HG02943 (cell line): Measurements from ENCODE around the gene MCF2L2.

Experiments used
- ATAC-seq: cut with Tn5 transposase; IDR thresholded peaks from one replicate; pipeline ENCODE4 v1.9.1; 2021; ENCODE audit warnings: mild to moderate bottlenecking, low read depth, moderate library complexity; ENCODE audit not compliant: unreplicated experiment

The MCF2L2 gene

DNA sequence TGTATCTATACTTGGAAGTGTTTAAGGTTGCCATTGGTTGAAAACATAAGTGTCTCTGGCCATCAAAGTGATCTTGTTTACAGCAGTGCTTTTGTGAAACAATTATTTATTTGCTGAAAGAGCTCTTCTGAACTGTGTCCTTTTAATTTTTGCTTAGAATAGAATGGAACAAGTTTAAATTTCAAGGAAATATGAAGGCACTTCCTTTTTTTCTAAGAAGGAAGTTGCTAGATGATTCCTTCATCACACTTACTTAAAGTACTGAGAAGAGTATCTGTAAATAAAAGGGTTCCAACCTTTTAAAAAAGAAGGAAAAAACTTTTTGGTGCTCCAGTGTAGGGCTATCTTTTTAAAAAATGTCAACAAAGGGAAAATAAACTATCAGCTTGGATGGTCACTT lies 155.6 kb downstream of the MCF2L2 start:
- no peak for ATAC-seq

DNA sequence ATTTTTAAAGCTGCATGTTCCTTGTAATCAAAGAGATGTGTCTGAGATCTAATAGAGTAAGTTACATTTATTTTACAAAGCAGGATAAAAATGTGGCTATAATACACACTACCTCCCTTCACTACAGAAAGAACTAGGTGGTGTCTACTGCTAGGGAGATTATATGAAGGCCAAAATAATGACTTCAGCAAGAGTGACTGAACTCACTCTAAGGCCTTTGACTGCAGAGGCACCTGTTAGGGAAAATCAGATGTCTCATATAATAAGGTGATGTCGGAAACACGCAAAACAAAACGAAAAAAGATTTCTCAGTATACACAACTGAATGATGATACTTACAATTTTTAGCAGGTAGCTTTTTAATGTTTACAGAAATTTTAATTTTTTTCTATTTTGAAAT lies 156.3 kb downstream of the MCF2L2 start:
- ATAC-seq, result no peak

DNA sequence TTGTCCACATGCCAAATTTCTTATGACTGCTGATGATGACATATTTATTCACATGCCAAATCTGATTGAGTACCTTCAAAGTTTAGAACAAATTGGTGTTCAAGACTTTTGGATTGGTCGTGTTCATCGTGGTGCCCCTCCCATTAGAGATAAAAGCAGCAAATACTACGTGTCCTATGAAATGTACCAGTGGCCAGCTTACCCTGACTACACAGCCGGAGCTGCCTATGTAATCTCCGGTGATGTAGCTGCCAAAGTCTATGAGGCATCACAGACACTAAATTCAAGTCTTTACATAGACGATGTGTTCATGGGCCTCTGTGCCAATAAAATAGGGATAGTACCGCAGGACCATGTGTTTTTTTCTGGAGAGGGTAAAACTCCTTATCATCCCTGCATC lies 158.1 kb downstream of the MCF2L2 start:
- no peak for ATAC-seq

DNA sequence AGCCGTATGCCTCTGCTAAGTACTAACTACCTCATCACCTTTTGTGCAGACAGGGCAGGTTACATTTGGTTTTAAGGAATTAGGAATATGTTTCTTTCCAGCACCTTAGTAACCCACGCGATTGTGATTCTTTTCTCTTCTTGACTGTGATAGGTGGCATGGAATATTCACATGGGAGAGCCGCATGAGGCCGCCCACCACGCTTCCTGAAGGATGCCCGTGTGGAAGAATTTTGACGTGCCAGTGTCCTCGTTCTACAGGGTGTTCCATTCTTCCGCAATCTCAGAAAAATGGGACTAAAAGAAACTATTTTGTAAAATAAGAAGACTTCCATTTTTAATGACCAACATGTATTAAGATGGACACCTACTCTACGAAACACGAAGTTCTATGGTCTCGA lies 159.1 kb downstream of the MCF2L2 start:
- no peak for ATAC-seq

DNA sequence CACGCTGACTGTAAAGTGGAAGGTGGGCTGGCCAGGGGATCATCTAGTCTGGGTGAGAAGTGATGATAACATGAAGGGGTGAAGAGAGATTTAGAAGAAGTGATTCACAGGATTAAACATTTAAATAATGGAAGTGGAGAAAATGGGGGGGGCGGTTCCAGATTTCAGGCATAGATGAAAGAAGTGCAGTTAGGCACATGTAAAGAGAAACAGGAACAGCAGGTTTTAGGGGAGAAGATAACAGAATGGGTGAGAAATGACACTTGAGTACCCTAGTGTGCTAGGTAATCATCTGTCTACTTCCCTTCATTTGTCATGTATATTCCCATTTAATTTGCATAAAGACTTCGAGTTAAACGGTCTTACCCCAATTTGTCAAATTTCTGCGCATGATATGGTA lies 160.1 kb downstream of the MCF2L2 start:
- no peak for ATAC-seq

DNA sequence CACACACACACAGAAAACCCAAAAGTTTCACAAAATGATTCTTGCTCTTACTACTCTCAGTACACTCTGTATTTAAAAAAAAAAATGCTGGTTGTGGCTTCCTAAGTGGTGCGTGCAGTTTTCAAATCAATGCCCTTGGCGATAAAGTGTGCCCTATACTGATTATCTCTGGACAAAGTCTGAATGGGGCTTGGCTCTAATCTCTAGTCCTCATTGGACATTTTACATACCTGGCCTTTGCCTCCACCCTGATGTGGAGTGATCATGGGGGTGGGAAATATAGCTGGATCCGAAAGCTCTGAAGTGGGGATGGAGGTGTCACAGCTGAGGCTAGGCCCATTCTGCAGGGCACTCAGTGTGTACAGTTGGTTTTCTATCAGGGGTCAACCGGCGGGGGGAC lies 161.3 kb downstream of the MCF2L2 start:
- no peak for ATAC-seq

DNA sequence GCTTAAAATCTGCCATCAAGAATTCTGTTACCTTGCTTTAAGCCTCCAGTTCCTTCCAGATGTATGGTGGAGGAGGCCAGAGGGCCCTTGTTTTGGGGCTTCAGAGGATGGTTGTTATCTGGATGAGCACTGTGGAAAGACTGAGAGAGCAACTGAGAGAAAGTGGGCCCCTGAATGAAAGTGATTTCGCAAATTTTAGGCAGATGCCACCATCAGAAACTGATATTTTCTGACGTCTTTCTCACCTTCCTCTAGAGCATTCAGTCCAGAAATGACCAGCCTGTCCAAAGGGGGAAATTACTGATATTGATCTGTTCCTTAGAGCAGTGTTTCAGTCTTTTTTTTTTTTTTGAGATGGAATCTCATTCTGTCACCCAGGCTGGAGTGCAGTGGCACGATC lies 162.0 kb downstream of the MCF2L2 start:
- ATAC-seq, result no peak

DNA sequence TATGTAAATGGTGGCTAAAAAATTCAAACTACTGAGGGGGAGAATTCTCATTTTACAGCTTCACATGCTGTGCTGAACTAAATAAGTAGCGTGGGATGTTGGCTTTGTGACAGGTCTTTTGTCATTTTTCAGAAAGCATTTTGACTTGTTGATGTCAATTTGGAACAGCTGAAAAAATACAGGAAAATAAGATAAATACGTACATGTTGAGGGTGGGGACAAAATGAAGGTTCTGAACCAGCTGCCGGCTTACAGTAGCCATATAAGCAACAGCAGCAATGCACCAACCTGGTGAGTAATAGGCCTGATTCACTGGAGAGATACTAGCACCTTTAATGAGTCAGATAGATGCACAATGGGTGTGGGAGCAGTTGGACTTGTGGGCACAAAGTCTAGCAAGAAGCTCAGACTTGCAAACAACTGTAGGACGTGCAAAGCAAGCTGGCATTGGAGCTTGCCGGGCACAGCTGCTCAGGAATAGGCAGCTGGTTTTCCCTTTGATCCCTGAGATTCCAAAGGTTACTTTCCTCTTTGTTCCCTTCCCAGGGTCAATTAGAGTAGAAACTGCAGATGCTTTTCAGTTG lies 162.5 kb downstream of the MCF2L2 start:
- ATAC-seq, result no peak

DNA sequence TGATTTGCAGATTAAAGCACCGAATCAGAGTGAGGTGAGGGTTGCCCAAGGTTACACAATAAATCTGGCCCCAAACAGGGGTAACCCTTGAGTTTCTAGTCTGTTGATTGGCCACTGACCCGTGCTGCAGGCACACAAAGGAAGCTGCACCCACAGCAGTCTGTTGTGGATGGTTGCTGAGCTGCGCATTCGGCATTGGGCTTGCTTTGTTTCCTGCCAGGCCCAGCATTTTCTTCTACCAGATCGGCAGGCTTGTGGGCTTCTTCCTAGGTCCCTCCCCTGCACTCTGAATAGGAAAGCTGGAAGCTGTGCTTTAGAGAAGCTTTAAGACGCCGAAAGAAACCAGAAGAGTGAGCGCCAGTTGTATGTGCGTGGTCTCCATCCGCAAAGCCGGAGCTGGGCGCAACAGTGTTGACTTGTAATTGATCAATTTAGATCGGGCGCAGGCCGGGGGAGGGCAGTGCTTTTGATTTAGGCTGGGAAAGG lies 163.2 kb downstream of the MCF2L2 start:
- ATAC-seq, result no peak

DNA sequence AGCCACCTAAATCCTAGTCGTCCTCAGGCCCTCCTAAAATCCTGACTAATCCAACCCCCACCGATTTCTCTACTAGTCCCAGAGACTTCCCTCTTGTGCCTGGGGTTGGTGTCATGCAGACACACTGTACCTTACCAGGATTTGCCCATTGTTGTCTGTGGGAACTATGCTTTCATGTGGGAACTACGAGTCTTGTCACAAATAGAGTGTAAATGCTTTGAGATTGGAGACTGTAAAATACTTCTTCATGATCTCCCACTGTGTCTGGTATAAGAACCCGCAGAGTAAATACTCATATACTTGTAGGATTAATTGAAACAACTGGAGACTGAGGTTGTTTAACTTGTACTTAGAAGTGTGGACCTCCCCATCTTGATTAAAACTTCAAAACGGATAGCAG lies 164.2 kb downstream of the MCF2L2 start:
- no peak for ATAC-seq

DNA sequence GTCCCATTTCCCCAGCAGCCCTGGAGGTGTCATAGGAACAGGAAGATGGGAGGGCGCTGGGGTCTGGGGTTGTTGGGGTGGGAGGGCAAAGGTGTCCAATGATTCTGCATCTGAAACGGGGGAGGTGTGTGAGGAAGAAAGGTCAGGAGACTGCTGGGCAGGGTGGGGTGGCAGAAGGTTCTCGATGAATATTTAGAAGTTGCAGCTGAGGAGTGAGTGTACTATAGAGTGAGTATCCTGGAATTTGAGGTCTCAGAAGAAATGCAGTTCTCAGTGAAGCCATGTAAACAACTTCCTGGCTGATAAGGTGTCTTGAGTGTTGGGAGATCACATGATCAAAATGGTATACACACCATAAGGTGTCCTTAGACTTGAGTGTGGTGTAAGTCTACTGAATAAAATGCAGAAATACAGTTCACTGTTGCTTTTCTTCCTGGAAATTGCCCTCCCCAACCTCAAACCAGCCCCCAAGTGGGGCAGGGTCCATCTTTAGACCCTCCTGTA lies 165.5 kb downstream of the MCF2L2 start:
- no peak for ATAC-seq

DNA sequence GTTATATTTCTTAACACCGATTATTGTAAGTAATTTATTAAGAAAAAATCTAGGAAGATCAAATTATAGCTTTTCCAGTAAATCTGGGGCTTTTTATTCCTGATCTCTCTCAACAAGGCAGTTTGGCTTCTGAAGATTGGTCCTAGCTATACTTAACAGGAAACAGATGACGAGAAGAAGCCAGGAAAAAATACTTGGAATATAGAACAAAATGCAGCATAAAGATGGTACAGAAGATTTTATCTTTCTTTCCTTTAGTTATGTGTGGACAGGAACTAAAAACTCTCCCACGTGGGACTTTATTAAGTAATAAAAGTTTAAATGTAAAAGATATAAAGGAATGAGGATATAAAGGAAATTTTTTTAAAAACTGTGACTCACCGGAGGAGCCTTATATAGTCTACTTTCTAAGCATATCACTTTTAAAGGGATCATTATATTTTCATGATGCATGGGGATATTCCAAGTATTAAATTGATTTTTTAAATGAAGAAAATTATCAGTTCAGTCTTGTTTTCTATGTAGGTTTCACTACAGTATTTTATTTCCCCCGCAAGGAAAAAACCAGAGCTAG lies 167.2 kb downstream of the MCF2L2 start:
- no peak for ATAC-seq

DNA sequence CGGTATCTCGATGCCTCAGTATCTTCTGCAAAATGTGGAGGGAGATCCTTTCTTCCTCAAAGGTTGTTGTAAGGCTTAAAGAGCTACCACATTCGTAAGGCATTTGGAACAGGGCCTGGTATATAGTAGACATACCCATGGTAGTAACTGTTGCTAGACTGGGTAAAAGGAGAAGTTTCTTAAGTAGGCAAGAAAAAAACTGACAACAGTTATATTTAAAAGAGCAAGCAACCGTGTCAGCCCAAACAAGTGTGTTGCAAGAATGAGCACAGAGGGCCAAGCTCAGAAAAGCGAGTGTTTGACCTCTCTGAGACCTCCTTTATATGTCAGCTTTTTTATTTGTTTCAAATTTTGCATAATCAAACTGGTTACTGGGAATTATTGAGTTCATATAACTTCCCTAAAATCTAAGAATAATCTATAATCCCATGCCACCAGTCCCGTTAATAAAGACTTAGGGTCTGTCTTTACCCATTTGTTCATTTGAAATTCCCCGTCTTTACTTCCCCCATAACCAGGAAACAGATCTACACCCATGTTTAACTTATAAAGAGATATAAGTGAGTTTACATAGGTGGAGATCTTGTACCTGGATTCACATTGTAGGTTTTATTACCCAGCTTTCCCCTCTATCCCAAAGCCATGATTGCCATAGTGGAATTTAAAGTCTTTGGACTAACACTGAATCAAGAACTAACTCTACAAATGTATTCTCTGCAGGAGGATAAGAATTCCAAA lies 168.1 kb downstream of the MCF2L2 start:
- ATAC-seq, result no peak

DNA sequence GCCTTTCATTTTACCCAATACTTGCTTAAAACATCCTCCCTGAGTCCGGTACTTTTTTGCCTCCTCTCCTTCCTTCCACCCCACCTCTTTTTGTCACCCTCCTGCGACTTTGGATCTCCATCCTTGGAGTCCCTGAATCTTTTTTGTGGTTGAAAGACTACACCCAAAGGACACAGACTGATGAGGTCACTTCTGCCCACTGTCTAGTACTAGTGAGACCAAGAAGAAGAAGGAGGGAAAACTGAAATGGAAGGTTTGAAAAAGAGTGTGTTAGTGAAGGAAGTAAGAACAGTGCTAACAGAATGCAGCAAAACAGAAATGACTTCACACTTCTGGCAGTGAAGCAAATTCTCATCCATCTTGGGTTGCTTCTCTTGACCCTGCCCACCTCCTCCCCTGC lies 168.8 kb downstream of the MCF2L2 start:
- ATAC-seq, result no peak

DNA sequence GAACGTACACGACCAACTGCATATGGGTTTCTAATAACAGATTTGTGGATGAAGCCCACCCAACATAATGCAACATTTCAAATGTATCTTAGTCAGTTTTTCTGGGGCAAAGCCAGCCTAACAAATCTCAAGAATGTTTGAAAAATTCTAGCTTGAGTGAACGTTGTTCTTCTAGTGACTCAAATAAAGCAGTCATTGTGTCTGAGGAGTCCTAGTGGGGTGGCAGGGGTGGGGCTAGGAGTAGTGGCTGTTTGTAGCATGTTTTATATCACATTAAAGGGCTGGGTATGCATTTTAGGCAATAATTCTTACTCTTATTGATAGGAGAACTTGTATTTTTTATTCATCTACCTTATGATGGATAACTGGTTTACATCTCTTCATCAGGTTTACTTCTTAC lies 169.3 kb downstream of the MCF2L2 start:
- no peak for ATAC-seq

DNA sequence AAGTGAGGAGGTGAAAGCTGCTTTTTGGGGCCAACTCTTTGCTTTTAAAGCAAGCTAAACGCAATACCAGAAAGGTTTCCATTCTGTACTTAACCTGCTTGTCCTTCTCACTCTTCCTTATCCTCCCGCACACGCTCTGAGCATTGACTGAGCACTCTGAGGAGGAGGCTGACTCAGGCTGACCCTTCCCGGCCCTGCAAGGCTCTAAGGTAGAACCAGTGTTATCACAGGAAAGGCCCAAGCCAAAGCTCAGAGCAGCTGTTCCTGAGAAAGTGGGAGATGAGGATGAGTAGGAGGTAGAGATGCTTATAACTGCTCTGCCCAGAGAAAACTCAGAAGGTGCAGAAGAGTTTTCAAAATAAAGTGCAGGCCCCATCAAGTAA lies 173.1 kb downstream of the MCF2L2 start:
- ATAC-seq, result no peak

DNA sequence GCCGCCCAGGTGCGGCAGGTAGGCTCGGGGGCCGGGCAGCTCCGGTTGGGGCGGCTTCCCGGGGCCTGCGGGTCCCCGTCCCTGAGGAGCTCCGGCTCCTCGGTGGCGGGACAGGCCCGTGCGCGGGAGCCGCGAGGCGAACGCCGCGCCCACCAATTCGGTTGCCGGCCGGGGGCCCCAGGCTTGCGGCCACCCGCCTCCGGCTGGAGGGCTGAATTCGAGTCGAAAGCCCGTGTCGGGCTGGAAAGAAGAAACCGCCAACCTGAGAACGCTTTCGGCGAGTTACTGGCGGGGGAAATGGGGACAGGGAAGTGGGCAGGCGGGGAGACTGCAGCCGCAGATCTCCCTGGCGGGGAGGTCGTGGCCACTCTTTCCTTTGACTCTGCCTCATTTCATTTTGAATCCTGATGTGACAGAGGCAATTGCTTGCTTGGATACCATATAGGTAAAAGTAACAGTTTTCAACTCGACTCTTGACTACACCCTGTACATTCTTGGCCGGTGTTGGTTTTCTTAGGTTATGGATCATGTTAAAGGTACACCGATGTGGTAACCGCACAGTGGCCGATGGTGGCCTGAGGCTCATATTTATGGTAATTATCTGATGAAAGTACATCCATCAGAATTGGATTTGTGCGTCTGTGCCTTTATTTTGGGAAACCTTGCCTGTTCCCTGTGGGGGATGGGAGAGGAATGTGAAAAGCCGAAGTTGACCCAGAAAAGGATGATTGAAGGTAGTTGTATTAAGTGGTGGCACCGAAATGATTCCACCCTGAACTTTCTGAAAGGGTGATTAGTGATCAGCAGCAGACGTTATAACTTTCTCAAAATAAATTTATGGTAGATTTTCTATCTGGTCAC lies 173.7 kb downstream of the MCF2L2 start:
- no peak for ATAC-seq

DNA sequence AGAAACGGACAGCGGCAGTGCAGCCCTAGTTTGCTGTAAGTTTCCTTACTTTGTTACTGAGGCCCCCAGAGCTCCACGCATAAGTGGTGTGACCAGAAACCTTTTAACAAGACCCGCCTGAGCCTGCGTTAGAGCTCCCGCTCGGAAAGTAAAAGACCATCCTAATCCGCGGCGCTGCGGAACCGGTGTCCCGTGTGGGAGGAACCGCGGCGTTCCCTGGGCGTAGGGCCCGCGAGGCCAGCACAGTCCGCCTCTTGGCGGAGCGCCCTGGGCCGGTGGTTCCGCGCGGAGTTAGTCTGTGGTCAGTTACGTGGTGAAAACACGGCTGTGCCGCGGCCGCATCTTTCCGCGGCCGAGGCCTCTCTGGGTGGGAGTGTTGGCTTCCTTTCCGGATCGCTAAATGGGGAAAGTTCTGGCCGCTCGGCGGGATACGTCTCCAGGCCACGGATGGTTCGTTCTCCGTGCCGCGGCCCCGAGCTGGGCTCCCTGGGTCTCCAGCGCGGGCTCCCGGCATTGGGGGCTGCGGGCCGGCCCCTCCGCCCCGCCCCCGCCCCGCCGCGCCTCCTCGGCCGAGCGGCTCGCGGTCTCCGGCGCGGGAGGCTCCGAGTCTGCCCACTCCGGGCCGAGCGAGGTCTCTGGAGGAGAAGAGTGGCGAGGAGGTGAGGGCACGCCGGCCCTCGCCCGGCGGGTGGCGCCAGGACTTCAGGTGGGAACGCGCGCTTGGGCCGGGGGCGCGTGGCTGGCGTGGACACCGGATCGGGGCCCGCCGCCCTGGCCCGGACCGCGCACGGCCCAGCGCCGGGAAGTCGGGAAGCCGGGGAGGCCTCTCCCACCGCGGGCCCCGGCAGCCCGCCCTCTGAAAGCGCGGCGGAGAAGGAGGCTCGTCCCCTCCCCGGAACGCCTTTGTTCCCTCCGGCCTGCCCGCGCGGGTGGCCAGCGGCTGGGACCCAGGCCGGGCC lies 174.6 kb downstream of the MCF2L2 start:
- no peak for ATAC-seq

DNA sequence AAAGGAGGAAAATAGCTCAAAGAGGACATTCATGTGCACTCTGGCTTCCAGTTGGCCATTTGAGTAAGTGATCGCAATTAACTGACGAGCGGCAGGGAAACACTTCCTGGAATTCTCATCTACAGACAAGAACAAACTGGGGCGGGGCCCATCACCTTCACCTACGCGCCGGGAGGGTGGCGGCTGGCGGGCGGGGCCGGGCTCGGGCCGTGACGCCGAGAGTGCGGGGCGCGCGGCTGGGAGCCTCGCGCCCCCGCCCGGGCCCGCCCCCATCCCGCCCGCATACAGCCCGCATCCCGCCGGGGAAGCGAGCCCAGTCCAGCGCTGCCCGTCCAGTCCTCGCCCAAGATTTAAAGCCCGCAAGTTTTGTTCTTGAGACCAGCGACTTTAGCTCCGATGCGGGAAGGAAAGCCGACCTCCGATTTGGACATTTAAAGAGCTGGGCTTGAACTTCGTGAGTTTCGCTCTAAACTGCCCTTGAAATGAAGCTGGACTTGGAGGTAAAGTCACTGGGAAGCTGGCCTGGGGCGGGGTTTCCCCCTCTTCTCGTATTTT lies 175.4 kb downstream of the MCF2L2 start, which contains the start of gene B3GNT5:
TSS of gene B3GNT5 (plus strand) at position 281 of the 555 bp plus-strand sequence. CDS start 16,546 bp downstream, outside the sequence.
- no peak for ATAC-seq
